IPS DF 4.7 (cell line): ENCODE measurements around the gene MAGIX.
"Not testable (repeated sequence)": the region's sequence is repeated elsewhere in the genome, so short reads cannot be mapped to it uniquely, and the experiment has no call there.

Source experiments
- DNase-seq: peaks from one replicate; pipeline ENCODE4 v3.0.0-alpha.2; 2013; ENCODE audit warnings: low spot score; ENCODE audit errors: extremely low read depth

The MAGIX gene

GRCh38 chrX:49162620-49163019 lies at the start of gene MAGIX:
TSS of gene MAGIX (plus strand) at chrX:49162758. CDS start at chrX:49162890, 132 bp downstream.
- DNase-seq, result no peak

- no peak for DNase-seq
Measured at GRCh38 chrX:49116076-49116475, 46.5 kb upstream of the MAGIX start.

- no peak for DNase-seq
Measured at GRCh38 chrX:49116716-49117115, 45.8 kb upstream of the MAGIX start.

DNA sequence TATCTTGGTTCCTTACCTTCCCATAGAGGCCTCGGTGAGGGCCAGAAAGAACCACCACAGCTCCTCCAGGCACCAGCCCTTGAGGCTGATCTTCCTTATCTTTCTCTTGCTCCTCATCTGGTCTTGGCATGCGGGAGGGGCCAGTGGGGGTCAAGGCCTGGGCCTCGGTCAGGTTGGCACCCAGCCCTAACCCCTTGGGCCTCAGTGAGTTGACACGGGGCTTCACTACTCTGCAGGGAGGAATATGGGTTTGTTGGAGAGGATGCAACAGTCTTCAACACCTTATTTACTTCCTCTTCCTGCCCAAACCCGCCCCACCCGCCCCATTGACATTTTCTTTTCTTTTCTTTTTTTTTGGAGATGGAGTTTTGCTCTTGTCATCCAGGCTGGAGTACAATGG lies 45.0 kb upstream of the MAGIX start:
- DNase-seq, result no peak

- DNase-seq, result no peak
Measured at GRCh38 chrX:49120091-49120490, 42.5 kb upstream of the MAGIX start.

DNA sequence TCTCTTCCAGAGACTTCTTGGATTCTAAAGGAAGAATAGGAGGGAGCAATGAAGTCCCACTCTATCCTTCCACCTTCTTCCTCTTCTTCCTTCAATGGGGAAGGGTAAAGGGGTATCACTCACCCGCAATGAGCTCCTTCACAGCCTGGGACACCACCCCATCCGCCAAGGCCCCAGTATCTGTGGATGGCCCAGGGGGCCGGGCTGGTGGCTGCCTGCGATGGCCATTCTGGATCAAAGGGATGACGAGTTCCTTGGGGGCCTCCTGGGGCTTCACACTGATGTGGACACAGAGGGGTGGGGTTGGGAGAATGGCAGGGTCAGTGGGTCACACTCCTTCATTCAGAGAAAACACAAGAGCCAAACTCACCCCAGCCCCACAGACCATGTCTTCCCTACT lies 40.1 kb upstream of the MAGIX start:
- no peak for DNase-seq

GRCh38 chrX:49127742-49128258 lies 34.8 kb upstream of the MAGIX start:
- DNase-seq, result not testable (repeated sequence)

GRCh38 chrX:49129427-49129826 lies 33.1 kb upstream of the MAGIX start:
- DNase-seq, result no peak

- not testable (repeated sequence) for DNase-seq
Measured at GRCh38 chrX:49132275-49132674, 30.3 kb upstream of the MAGIX start.

DNA sequence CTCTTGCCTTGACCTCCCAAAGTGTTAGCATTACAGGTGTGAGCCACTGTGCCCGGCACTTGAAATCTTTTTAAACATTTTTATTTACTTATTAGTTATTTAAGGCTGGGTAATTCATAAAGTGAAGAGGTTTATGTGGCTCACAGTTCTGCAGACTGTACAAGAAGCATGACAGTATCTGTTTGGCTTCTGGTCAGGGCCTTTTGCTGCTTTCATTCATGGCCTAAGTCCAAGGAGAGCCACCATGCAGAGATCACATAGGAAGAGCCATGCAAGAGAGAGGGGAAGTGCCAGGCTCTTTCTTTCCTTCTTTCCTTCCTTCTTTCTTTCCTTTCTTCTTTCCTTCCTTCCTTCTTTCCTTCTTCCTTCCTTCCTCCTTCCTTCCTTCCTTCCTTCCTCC lies 28.8 kb upstream of the MAGIX start:
- no peak for DNase-seq

DNA sequence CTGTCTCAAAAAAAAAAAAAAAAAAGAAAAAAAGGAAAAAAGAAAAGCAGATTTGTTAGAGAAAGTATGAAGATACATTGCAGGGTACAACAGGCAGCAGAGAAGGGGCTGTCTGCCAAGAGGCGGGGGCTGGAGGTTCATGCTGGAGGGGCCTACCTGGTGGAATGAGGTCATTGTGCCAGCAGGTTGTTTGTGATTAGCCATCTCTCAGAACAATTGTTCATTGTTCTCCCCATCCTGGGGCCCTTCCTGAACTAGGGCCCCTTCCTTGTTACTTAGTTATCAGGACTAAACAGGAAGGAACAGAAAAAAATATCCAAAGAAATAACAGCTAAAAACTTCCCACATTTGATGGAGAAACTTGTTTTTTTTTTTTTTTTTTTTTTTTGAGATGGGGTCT lies 25.1 kb upstream of the MAGIX start:
- no peak for DNase-seq

GRCh38 chrX:49139713-49140112 lies 22.8 kb upstream of the MAGIX start:
- DNase-seq, result no peak

- not testable (repeated sequence) for DNase-seq
Measured at GRCh38 chrX:49142264-49142663, 20.3 kb upstream of the MAGIX start.

- DNase-seq, result not testable (repeated sequence)
Measured at GRCh38 chrX:49143154-49143553, 19.4 kb upstream of the MAGIX start.

- DNase-seq, result no peak
Measured at GRCh38 chrX:49147282-49147681, 15.3 kb upstream of the MAGIX start.

DNA sequence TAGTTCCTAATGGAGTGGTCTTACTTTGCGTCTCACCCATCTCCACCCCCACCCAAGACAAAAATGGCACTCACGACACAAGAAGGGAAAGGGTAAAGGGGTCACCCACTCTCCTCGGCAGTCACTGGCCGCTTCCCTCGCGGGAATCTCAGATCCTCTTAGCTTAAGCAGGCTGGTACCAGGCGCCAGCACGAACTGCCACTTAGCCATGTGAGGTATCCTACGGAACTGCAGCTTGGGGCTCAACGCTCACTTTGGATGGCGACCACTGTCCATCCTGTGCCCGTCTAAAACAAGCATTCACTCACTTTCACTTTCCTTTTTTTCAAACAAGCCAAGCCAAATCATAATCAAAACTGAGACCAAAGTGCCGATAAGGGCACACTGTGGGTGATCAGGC lies 14.6 kb upstream of the MAGIX start:
- DNase-seq, result no peak

- DNase-seq, result not testable (repeated sequence)
Measured at GRCh38 chrX:49148390-49149100, 14.0 kb upstream of the MAGIX start.

GRCh38 chrX:49149291-49149690 lies 13.3 kb upstream of the MAGIX start:
- DNase-seq, result not testable (repeated sequence)

DNA sequence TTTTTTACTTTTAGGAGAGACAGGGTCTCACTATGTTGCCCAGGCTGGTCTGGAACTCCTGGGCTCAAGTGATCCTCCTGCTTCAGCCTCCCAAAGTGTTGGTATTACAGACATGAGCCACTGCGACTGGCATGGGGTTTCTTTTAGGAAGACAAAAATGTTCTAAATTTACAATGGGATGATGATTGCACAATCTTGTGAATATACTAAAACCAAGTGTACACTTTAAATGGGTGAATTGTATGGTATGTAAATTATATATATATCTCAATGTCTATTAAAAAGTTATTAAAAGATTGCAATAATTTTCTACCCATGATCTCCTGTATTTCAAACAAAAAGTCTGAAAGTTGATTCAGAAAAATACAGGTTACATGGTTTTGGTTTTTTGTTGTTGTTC lies 9.1 kb upstream of the MAGIX start:
- no peak for DNase-seq

DNA sequence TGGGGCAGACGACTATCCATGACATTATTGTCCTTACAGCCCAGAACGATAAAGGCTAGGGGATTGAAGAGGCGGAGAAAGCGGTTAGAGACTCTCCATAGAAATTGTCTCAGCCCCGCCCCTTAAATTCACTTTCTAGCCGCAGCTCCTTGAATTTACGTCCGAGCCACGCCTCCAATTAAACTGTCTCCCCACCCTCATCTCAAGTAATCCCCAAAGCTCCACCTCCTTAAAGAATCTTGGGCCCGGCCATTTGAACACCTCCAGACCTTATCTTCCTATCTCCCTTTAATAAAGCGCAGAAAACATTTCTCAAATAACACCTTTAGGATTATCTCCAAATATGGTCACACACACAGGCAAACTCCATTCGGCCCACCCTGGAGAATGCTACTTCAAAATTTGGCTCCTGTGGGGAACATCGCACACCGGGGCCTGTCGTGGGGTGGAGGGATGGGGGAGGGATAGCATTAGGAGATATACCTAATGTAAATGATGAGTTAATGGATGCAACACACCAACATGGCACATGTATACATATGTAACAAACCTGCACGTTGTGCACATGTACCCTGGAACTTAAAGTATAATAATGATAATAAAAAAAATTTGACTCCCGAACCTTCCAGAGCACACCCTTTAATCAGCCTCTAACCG lies 7.2 kb upstream of the MAGIX start:
- DNase-seq, result no peak

DNA sequence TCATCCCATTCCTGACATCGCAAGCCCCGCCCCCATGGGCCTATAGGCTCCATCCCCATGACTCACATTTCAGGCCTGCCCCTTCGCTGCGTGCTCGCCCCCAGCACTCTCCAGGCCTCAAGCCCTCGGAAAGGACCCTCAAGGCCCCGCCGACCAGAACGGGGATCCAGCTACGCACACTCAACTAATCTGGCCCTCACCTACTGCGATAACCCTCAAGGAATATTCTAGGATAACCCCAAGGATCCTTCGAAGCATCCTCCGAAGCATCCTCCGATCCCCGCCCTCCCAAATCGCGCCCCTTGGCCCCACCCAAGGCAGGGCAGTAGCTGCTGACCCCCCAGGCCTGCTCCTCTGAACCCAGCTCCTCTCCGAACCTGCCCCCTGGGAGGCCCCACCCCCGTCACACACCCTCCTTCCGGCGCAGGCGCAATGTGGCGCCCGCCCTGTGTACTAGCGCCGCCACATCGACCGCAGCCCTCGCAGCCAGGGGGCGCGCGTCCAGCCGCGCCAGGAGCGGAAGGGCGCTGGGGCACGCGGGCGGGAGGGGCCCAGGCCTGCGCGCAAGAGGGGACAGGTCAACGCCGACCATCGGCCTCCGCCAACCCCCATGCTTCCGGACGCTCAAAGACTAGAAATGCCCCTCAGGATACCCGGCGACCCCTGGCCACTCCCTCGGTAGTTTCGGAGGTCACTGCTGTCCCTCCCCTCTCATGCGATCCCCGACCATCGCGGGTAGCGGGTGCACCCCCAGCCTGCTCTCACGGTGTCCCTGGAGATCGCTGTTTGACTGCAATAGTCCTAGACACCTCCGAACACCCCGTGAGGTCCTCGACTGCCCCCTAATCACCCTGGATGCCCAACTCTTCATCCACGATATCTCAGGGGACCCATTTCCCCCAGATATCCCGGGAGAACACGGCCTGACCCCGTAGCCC lies 6.4 kb upstream of the MAGIX start:
- no peak for DNase-seq

DNA sequence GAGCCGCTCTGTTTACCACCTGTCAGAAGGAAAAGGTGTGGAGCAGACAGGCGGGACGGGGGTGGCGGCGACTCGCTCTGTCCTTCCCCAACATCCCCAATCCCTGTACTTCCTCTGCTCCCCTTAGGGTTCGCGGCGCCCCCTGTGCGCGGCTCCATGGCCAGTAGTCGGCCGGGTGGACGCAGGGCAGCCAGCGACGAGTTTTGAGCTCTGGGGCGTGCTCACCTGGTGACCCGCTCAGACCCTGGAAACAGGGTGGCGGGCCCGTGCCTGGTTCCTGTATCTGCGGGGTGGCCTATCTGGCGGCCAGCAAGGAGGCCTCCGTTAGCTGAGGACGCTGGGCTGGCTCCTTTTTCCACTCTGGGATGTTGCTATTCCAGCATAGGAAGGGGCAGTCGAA lies 5.4 kb upstream of the MAGIX start:
- DNase-seq, result no peak
